ENCODE measurements around the gene SOBP.

- TF ChIP-seq CTCF (IDR thresholded peaks at IDR 0.05), result no peak
- TF ChIP-seq POLR2A (IDR thresholded peaks at IDR 0.05), result no peak
These were observed 183.2 kb downstream of the SOBP start for GRCh38 chr6:107673076-107673494.
